Retina (tissue), 1 donor: ENCODE results near the gene HAO1.
A peak's percentile ranks its signal among the peaks of the same experiment; 100 is the strongest.

ENCODE experiments used
- DNase-seq: peaks from one replicate; pipeline ENCODE4 v3.0.0-alpha.2; 2016

The HAO1 gene

GRCh38 chr20:7926323-7926722 lies 13.9 kb downstream of the HAO1 start:
- no peak for DNase-seq

- DNase-seq, result no peak
Measured at GRCh38 chr20:7924692-7925091, 15.6 kb downstream of the HAO1 start.

- no peak for DNase-seq
Measured at GRCh38 chr20:7916648-7917047, 23.6 kb downstream of the HAO1 start.

- DNase-seq, result no peak
Measured at GRCh38 chr20:7912551-7912950, 27.7 kb downstream of the HAO1 start.

GRCh38 chr20:7911586-7912330 lies 28.5 kb downstream of the HAO1 start:
- no peak for DNase-seq

GRCh38 chr20:7908905-7909304 lies 31.4 kb downstream of the HAO1 start:
- DNase-seq, result no peak

- DNase-seq, result no peak
Measured at GRCh38 chr20:7903429-7903828, 36.8 kb downstream of the HAO1 start.

GRCh38 chr20:7902879-7903278 lies 37.4 kb downstream of the HAO1 start:
- DNase-seq, result no peak

GRCh38 chr20:7897781-7898364 lies 42.4 kb downstream of the HAO1 start:
- no peak for DNase-seq

- no peak for DNase-seq
Measured at GRCh38 chr20:7893014-7893730, 47.1 kb downstream of the HAO1 start.

GRCh38 chr20:7891705-7892104 lies 48.6 kb downstream of the HAO1 start:
- DNase-seq, result no peak

GRCh38 chr20:7889736-7890135 lies 50.5 kb downstream of the HAO1 start:
- DNase-seq, result no peak

- no peak for DNase-seq
Measured at GRCh38 chr20:7883741-7884140, 56.5 kb downstream of the HAO1 start.

- no peak for DNase-seq
Measured at GRCh38 chr20:7883309-7883708, 56.9 kb downstream of the HAO1 start.

- no peak for DNase-seq
Measured at GRCh38 chr20:7882076-7882475, 58.2 kb downstream of the HAO1 start.

GRCh38 chr20:7881551-7881950 lies 58.7 kb downstream of the HAO1 start:
- DNase-seq, result no peak

GRCh38 chr20:7879883-7880282 lies 60.4 kb downstream of the HAO1 start:
- no peak for DNase-seq

- DNase-seq, result no peak
Measured at GRCh38 chr20:7868108-7868507, 72.2 kb downstream of the HAO1 start.

- DNase-seq, result no peak
Measured at GRCh38 chr20:7866285-7866684, 74.0 kb downstream of the HAO1 start.

- peak; percentile 50 for DNase-seq
Measured at GRCh38 chr20:7859356-7859802, 80.9 kb downstream of the HAO1 start.

- DNase-seq, result no peak
Measured at GRCh38 chr20:7858734-7859250, 81.5 kb downstream of the HAO1 start.

GRCh38 chr20:7856756-7857155 lies 83.5 kb downstream of the HAO1 start:
- DNase-seq, result no peak

- DNase-seq, result no peak
Measured at GRCh38 chr20:7855545-7855944, 84.7 kb downstream of the HAO1 start.

GRCh38 chr20:7853493-7853892 lies 86.8 kb downstream of the HAO1 start:
- no peak for DNase-seq
